Omental fat pad (tissue), 4 donors: Measurements from ENCODE around the gene RETREG3. TPM values are rescaled to one million over a fixed set of nuclear protein-coding genes. Genes with fewer than 3 reads are reported as not detected.

ENCODE experiments used
- ATAC-seq: fragments of 150-250 bp; one replicate; pipeline ENCODE4 v1.9.1; 2016; ENCODE audit warnings: mild to moderate bottlenecking, moderate library complexity; ENCODE audit not compliant: low FRiP score
- DNase-seq: peaks from one replicate; pipeline ENCODE4 v3.0.0-alpha.2; 2019; ENCODE audit warnings: low spot score
- total RNA-seq, 4 donors: library from RNA; depleted of rRNA; stranded (reverse); fragments of >200 nt; gene quantifications; one replicate each; pipeline ENCODE4 v1.1.0, GENCODE V29; 2016
- TF ChIP-seq, protein P1 (sequence below), 3 donors: fragments of 450-650 bp; IDR thresholded peaks; one replicate each; pipeline ENCODE4 v1.5.1; 2016 to 2017; ENCODE audit warnings: antibody characterized with exemption in 3 of 3, mild to moderate bottlenecking in 3 of 3, moderate library complexity in 2 of 3

The RETREG3 gene
- 10 to 100 TPM; 37.0 to 70.3 (median 55.5) TPM for total RNA-seq

DNA sequence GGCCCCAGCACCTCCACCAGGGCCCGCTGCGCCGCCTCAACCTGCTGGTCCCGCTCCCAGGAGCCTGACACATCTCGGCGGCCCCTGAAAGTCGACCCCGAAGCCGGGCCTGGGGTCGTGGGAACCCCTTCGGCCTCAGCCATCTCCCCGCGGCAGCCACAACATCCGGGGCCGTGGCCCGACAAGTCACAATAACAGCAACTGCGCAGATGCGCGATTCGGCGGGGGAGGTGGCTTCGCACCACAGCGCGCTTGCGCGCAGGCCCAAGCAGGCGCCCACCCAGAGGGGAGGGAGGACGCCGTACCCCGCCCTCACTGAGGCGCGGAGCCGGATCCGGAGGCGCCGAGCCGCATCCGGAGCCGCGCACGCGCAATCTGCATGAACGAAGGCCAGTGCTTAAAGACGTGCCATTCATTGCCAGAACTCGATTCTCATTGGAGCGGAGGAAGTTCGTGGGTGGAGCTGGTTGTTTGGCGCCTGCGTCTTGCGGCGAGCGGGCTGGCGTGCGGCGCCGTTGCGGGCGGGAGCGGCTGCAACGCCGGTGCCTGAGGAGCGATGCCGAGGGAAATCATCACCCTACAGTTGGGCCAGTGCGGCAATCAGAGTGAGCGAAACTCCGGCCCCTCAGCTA is at the start of gene RETREG3, which contains the start of gene TUBG1:
Gene RETREG3, minus strand, starts transcription at position 193 of the 632 bp plus-strand sequence. Its CDS starts 50 bp downstream, at position 143.
Gene TUBG1, plus strand, starts transcription at position 502 of the 632 bp plus-strand sequence. Its CDS starts 55 bp downstream, at position 557.
- TF ChIP-seq, protein P1, sequence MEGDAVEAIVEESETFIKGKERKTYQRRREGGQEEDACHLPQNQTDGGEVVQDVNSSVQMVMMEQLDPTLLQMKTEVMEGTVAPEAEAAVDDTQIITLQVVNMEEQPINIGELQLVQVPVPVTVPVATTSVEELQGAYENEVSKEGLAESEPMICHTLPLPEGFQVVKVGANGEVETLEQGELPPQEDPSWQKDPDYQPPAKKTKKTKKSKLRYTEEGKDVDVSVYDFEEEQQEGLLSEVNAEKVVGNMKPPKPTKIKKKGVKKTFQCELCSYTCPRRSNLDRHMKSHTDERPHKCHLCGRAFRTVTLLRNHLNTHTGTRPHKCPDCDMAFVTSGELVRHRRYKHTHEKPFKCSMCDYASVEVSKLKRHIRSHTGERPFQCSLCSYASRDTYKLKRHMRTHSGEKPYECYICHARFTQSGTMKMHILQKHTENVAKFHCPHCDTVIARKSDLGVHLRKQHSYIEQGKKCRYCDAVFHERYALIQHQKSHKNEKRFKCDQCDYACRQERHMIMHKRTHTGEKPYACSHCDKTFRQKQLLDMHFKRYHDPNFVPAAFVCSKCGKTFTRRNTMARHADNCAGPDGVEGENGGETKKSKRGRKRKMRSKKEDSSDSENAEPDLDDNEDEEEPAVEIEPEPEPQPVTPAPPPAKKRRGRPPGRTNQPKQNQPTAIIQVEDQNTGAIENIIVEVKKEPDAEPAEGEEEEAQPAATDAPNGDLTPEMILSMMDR (IDR thresholded peaks at IDR 0.05) = no peak
- DNase-seq (peak; percentile 95), ATAC-seq (peak; percentile 97)

DNA sequence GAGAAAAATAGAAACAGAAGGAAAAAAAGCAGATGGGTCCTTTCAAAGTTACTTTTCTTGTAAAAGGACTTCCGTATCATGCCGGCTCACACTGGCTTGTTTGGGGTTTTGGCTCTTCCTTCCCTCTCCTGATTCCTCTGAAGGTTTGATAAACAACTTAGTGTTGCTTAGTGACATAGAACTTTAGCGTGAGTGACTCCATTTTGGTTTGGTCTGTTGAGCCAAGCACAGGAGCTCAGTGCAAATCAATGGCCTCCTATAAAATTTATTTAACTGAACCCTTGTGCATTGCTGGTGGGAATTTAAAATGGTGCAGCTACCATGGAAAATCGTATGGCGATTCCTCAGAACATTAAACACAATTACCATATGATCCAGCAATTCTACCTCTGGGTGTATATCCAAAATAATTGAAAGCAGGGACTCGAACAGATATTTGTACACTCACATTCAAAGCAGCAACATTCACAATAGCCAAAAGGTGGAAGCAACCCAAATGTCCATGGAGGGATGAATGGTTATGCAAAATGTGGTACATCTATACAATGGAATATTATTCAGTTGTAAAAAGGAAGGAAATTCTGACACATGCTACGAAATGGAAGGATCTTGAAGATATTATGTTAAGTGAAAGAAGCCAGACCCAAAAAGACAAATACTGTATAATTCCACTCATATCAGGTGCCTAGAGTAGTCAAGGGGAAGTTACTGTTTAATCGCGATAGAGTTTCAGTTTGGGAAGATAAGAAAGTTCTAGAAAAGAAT is 48.8 kb upstream of the RETREG3 start:
- TF ChIP-seq, protein P1 (IDR thresholded peaks at IDR 0.05) = no peak
- ATAC-seq (no peak), DNase-seq (no peak)

GRCh38 chr17:42655528-42655927 is 46.4 kb upstream of the RETREG3 start:
- DNase-seq = no peak
- ATAC-seq = no peak
- TF ChIP-seq, protein P1 (IDR thresholded peaks at IDR 0.05) = no peak

DNA sequence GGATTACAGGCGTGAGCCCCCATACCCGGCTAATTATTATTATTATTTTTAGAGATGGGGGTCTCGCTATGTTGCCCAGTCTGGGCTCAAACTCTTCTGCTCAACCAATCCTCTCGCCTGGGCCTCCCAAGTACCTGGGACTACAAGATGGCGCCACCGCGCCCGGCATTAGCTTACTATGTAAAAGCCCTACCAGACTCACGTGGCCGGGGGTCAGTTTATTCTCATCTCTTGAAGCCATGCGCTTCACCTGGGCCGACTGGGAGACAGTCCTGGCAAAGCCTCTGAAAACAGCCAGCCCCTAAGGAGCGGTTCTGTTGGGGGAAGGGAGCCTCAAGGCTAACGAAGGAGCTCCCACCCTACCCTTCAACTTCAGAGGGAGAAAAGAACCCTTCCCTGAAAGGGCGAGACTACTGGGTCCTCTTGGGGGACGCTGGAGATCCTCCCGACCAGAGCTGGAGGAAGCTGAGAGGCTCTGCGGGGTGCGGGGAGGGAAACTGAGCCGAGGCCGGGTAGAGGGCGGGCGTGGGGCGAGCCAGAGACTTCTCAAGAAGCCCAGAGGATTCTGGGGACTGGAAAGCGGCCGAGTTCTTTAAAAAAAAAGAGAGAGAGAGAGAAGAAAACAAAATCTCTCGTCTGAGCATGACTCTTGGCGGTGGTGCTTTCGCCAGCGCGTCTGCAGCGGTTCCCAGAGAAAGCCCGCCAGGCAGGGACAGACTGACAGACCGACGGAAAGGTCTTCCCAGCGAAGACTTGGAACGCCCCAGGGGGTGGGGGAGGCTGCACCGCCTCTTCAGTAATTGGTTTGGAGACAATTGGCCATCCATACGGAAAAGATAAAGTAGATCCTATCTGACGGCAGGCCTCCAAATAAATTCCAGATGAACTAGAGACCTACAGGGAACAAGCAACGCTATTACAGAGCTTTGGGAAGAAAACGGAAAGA is 44.3 kb upstream of the RETREG3 start:
- DNase-seq (no peak), ATAC-seq (peak; percentile 79)
- TF ChIP-seq, protein P1 (IDR thresholded peaks at IDR 0.05) = no peak

- ATAC-seq = no peak
- no peak for DNase-seq
- TF ChIP-seq, protein P1 (IDR thresholded peaks at IDR 0.05) = no peak
These were observed 42.2 kb upstream of the RETREG3 start for GRCh38 chr17:42651392-42651791.

- no peak for ATAC-seq
- TF ChIP-seq, protein P1 (IDR thresholded peaks at IDR 0.05) = no peak
- no peak for DNase-seq
These were observed 38.6 kb upstream of the RETREG3 start for GRCh38 chr17:42647778-42648177.
